HT-29 (cell line): Measurements from ENCODE around the gene MAIP1. TPM values are rescaled to one million over a fixed set of nuclear protein-coding genes. Genes with fewer than 3 reads are reported as not detected.
"Not testable (repeated sequence)": the region's sequence is repeated elsewhere in the genome, so short reads cannot be mapped to it uniquely, and the experiment has no call there.

Experiments
- DNase-seq: peaks from one replicate; pipeline ENCODE4 v3.0.0-alpha.2; 2015; ENCODE audit warnings: low spot score
- total RNA-seq: library from RNA; depleted of rRNA; stranded (reverse); fragments of >200 nt; shearing (Covaris generic); gene quantifications from 2 replicates; pipeline ENCODE4 v1.2.3, GENCODE V29; 2014; rRNA removed

Gene MAIP1
- 38.3 and 53.6 TPM in 2 replicates for total RNA-seq

- DNase-seq: peak; percentile 89
Measured at GRCh38 chr2:199955339-199956061, at the start of gene MAIP1, which contains the start of gene TYW5. Gene MAIP1, plus strand, starts transcription at chr2:199955582. Its CDS starts 217 bp downstream, at chr2:199955799. Gene TYW5, minus strand, starts transcription at chr2:199955491. Its CDS starts 21 bp downstream, at chr2:199955470.

GRCh38 chr2:199907008-199907714 is 48.2 kb upstream of the MAIP1 start:
- no peak for DNase-seq

GRCh38 chr2:199910338-199911051 is 44.9 kb upstream of the MAIP1 start:
- DNase-seq: no peak

- DNase-seq: peak; percentile 97
Measured at GRCh38 chr2:199911052-199911876, 44.1 kb upstream of the MAIP1 start, which contains the start of gene C2orf69. Gene C2orf69, plus strand, starts transcription at chr2:199911293. Its CDS starts 146 bp downstream, at chr2:199911439.

GRCh38 chr2:199911877-199912161 is 43.6 kb upstream of the MAIP1 start:
- DNase-seq: no peak

GRCh38 chr2:199912553-199913114 is 42.7 kb upstream of the MAIP1 start:
- DNase-seq: not testable (repeated sequence)

GRCh38 chr2:199914372-199914958 is 40.9 kb upstream of the MAIP1 start:
- no peak for DNase-seq

- DNase-seq: no peak
Measured at GRCh38 chr2:199916980-199917379, 38.4 kb upstream of the MAIP1 start.

GRCh38 chr2:199922856-199923255 is 32.5 kb upstream of the MAIP1 start:
- DNase-seq: no peak

- DNase-seq: no peak
Measured at GRCh38 chr2:199923924-199924323, 31.5 kb upstream of the MAIP1 start.

GRCh38 chr2:199926806-199927205 is 28.6 kb upstream of the MAIP1 start:
- DNase-seq: no peak

GRCh38 chr2:199928226-199928625 is 27.2 kb upstream of the MAIP1 start:
- no peak for DNase-seq

- DNase-seq: no peak
Measured at GRCh38 chr2:199928626-199929025, 26.8 kb upstream of the MAIP1 start.

- DNase-seq: no peak
Measured at GRCh38 chr2:199929262-199929661, 26.1 kb upstream of the MAIP1 start.

GRCh38 chr2:199932312-199932855 is 23.0 kb upstream of the MAIP1 start:
- no peak for DNase-seq

GRCh38 chr2:199933466-199933865 is 21.9 kb upstream of the MAIP1 start:
- DNase-seq: no peak

GRCh38 chr2:199936554-199936953 is 18.8 kb upstream of the MAIP1 start:
- no peak for DNase-seq

- peak; percentile 31 for DNase-seq
Measured at GRCh38 chr2:199940373-199940772, 15.0 kb upstream of the MAIP1 start.

GRCh38 chr2:199943373-199943772 is 12.0 kb upstream of the MAIP1 start:
- DNase-seq: no peak

GRCh38 chr2:199946196-199946595 is 9.2 kb upstream of the MAIP1 start:
- DNase-seq: no peak
